ENCODE measurements around the gene SARDH. TPM values are rescaled to one million over a fixed set of nuclear protein-coding genes. Genes with fewer than 3 reads are reported as not detected.

SARDH gene
- total and polyA plus RNA-seq, 2 donors from 2014 or later: 4.6 to 12.0 TPM

GRCh38 chr9:133739408-133740280 lies 1.5 kb upstream of the SARDH start:
- peak in 2 of 5 donors; percentile 12 to 66 for DNase-seq
- peak overlapping the region; percentile 41 to 77 for H3K27ac ChIP-seq (ENCODE audit: low read depth in 2 of 2, low read length in 2 of 2)
- peak overlapping the region in 1 of 3 donors; percentile 17 for H3K9ac ChIP-seq (ENCODE audit: low read length in 3 of 3)
- FAIRE-seq: no peak
- no peaks in the 10 kb centered on the region for H3K27me3 ChIP-seq (ENCODE audit: control insufficient read depth, insufficient read depth, low read length)
- H3K9me3 ChIP-seq (ENCODE audit: control insufficient read depth in 2 of 3, insufficient read depth in 1 of 3, low read length in 3 of 3): no peaks in the 10 kb centered on the region
- no peak for TF ChIP-seq CTCF (IDR thresholded peaks at IDR 0.05; ENCODE audit: borderline replicate concordance, extremely low read depth, insufficient read depth)
- H3K4me1 ChIP-seq (ENCODE audit: control insufficient read depth in 2 of 3, insufficient read depth in 2 of 3, low read depth in 1 of 3, low read length in 3 of 3): peaks cover 0 to 14% (median 0%) of the 10 kb centered on the region in 3 donors
- no peaks in the 10 kb centered on the region for H3K36me3 ChIP-seq (ENCODE audit: control insufficient read depth in 2 of 3, insufficient read depth in 3 of 3, low read length in 3 of 3)
- peak overlapping the region in 1 of 3 donors; percentile 56 for H3K4me3 ChIP-seq (ENCODE audit: low read length in 3 of 3)
- intact Hi-C loops (cut with DNase I): no loop called here

- Histone ChIP-seq H3K36me3 (ENCODE audit: control insufficient read depth in 2 of 3, insufficient read depth in 3 of 3, low read length in 3 of 3) (no peaks in the 10 kb centered on the region), H3K4me3 (ENCODE audit: low read length in 3 of 3) (peak overlapping the region in 2 of 3 donors; percentile 36 to 56), H3K27ac (ENCODE audit: low read depth in 2 of 2, low read length in 2 of 2) (peak overlapping the region in 1 of 2 donors; percentile 29), H3K27me3 (ENCODE audit: control insufficient read depth, insufficient read depth, low read length) (no peaks in the 10 kb centered on the region), H3K4me1 (ENCODE audit: control insufficient read depth in 2 of 3, insufficient read depth in 2 of 3, low read depth in 1 of 3, low read length in 3 of 3) (peaks cover 0 to 14% (median 0%) of the 10 kb centered on the region in 3 donors), H3K9me3 (ENCODE audit: control insufficient read depth in 2 of 3, insufficient read depth in 1 of 3, low read length in 3 of 3) (no peaks in the 10 kb centered on the region), H3K9ac (ENCODE audit: low read length in 3 of 3) (peak overlapping the region in 1 of 3 donors; percentile 17)
- intact Hi-C loops (cut with DNase I): no loop called here
- no peak for TF ChIP-seq CTCF (IDR thresholded peaks at IDR 0.05; ENCODE audit: borderline replicate concordance, extremely low read depth, insufficient read depth)
- DNase-seq: peak in 1 of 5 donors; percentile 71
- no peak for FAIRE-seq
Observed at GRCh38 chr9:133738640-133739225, 581 bp upstream of the SARDH start.

GRCh38 chr9:133737071-133737773 lies 930 bp downstream of the SARDH start:
- FAIRE-seq: no peak
- intact Hi-C loops (cut with DNase I): no loop called here
- Histone ChIP-seq H3K9me3 (ENCODE audit: control insufficient read depth in 2 of 3, insufficient read depth in 1 of 3, low read length in 3 of 3) (no peaks in the 10 kb centered on the region), H3K36me3 (ENCODE audit: control insufficient read depth in 2 of 3, insufficient read depth in 3 of 3, low read length in 3 of 3) (no peaks in the 10 kb centered on the region), H3K27me3 (ENCODE audit: control insufficient read depth, insufficient read depth, low read length) (no peaks in the 10 kb centered on the region), H3K4me1 (ENCODE audit: control insufficient read depth in 2 of 3, insufficient read depth in 2 of 3, low read depth in 1 of 3, low read length in 3 of 3) (peaks cover 0 to 14% (median 0%) of the 10 kb centered on the region in 3 donors), H3K27ac (ENCODE audit: low read depth in 2 of 2, low read length in 2 of 2) (no peak overlapping the region), H3K9ac (ENCODE audit: low read length in 3 of 3) (peak overlapping the region in 1 of 3 donors; percentile 44), H3K4me3 (ENCODE audit: low read length in 3 of 3) (peak overlapping the region in 2 of 3 donors; percentile 32 to 56)
- no peak for TF ChIP-seq CTCF (IDR thresholded peaks at IDR 0.05; ENCODE audit: borderline replicate concordance, extremely low read depth, insufficient read depth)
- peak in 4 of 5 donors; percentile 11 to 72 (median 45) for DNase-seq

All from kidney (tissue), 14 donors.